ENCODE data around the gene SCO2. TPM values are rescaled to one million over a fixed set of nuclear protein-coding genes. Genes with fewer than 3 reads are reported as not detected.

The SCO2 gene
- total RNA-seq, 1 donor from 2014 or later = 1.8 TPM

GRCh38 chr22:50540381-50540780 is 15.0 kb upstream of the SCO2 start:
- H3K4me2 ChIP-seq (ENCODE audit: low read length) = no peak overlapping the region
- peaks cover 3% of the 10 kb centered on the region for H3K4me1 ChIP-seq (ENCODE audit: insufficient read depth, low read length)
- H3K4me3 ChIP-seq (ENCODE audit: insufficient read depth, low read depth, low read length) = no peak overlapping the region
- H4K20me1 ChIP-seq (ENCODE audit: insufficient read depth, low read length) = no peaks in the 10 kb centered on the region
- H3K9ac ChIP-seq (ENCODE audit: low read length) = no peak overlapping the region
- Mint-ChIP-seq H3K4me1 (ENCODE audit: low read depth, unreplicated experiment) (peaks cover 6% of the 10 kb centered on the region), H3K27me3 (ENCODE audit: low read depth, unreplicated experiment) (peaks cover 16% of the 10 kb centered on the region), H3K9me3 (ENCODE audit: unreplicated experiment) (no peaks in the 10 kb centered on the region), H3K36me3 (ENCODE audit: low read depth, unreplicated experiment) (no peaks in the 10 kb centered on the region), H3K27ac (ENCODE audit: unreplicated experiment) (no peak overlapping the region), H3K4me3 (ENCODE audit: unreplicated experiment) (no peak overlapping the region)
- no peak overlapping the region for H3K27ac ChIP-seq (ENCODE audit: low read depth, low read length)
- H3K79me2 ChIP-seq (ENCODE audit: insufficient read depth, low read length) = no peaks in the 10 kb centered on the region
- H3K27me3 ChIP-seq (ENCODE audit: insufficient read depth, low read length) = peaks cover 4% of the 10 kb centered on the region
- H3K9me3 ChIP-seq (ENCODE audit: insufficient read depth, low read depth, low read length) = no peaks in the 10 kb centered on the region
- no peak for TF ChIP-seq EZH2 (IDR thresholded peaks at IDR 0.05; ENCODE audit: insufficient read depth, low read length)
- DNase-seq (ENCODE audit: low read depth) = no peak
- H2AFZ ChIP-seq (ENCODE audit: low read depth, low read length) = no peak overlapping the region
- no peak for FAIRE-seq
- no peaks in the 10 kb centered on the region for H3K36me3 ChIP-seq (ENCODE audit: insufficient read depth, low read length)

- no peak overlapping the region for H3K4me3 ChIP-seq (ENCODE audit: insufficient read depth, low read depth, low read length)
- no peak overlapping the region for H3K9ac ChIP-seq (ENCODE audit: low read length)
- H3K9me3 Mint-ChIP-seq (ENCODE audit: unreplicated experiment) = peaks cover under 1% of the 10 kb centered on the region
- H3K27me3 ChIP-seq (ENCODE audit: insufficient read depth, low read length) = peaks cover 8% of the 10 kb centered on the region
- no peaks in the 10 kb centered on the region for H3K79me2 ChIP-seq (ENCODE audit: insufficient read depth, low read length)
- H3K4me3 Mint-ChIP-seq (ENCODE audit: unreplicated experiment) = no peak overlapping the region
- H2AFZ ChIP-seq (ENCODE audit: low read depth, low read length) = no peak overlapping the region
- TF ChIP-seq EZH2 (IDR thresholded peaks at IDR 0.05; ENCODE audit: insufficient read depth, low read length) = no peak
- TF ChIP-seq, protein P1, sequence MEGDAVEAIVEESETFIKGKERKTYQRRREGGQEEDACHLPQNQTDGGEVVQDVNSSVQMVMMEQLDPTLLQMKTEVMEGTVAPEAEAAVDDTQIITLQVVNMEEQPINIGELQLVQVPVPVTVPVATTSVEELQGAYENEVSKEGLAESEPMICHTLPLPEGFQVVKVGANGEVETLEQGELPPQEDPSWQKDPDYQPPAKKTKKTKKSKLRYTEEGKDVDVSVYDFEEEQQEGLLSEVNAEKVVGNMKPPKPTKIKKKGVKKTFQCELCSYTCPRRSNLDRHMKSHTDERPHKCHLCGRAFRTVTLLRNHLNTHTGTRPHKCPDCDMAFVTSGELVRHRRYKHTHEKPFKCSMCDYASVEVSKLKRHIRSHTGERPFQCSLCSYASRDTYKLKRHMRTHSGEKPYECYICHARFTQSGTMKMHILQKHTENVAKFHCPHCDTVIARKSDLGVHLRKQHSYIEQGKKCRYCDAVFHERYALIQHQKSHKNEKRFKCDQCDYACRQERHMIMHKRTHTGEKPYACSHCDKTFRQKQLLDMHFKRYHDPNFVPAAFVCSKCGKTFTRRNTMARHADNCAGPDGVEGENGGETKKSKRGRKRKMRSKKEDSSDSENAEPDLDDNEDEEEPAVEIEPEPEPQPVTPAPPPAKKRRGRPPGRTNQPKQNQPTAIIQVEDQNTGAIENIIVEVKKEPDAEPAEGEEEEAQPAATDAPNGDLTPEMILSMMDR (IDR thresholded peaks at IDR 0.05; ENCODE audit: insufficient read depth, low read depth, low read length) = no peak
- FAIRE-seq (no peak), DNase-seq (ENCODE audit: low read depth) (no peak)
- H3K36me3 Mint-ChIP-seq (ENCODE audit: low read depth, unreplicated experiment) = no peaks in the 10 kb centered on the region
- no peak overlapping the region for H3K4me2 ChIP-seq (ENCODE audit: low read length)
- peaks cover 3% of the 10 kb centered on the region for H3K4me1 ChIP-seq (ENCODE audit: insufficient read depth, low read length)
- no peaks in the 10 kb centered on the region for H4K20me1 ChIP-seq (ENCODE audit: insufficient read depth, low read length)
- no peaks in the 10 kb centered on the region for H3K9me3 ChIP-seq (ENCODE audit: insufficient read depth, low read depth, low read length)
- peaks cover 4% of the 10 kb centered on the region for H3K4me1 Mint-ChIP-seq (ENCODE audit: low read depth, unreplicated experiment)
- no peaks in the 10 kb centered on the region for H3K36me3 ChIP-seq (ENCODE audit: insufficient read depth, low read length)
- H3K27me3 Mint-ChIP-seq (ENCODE audit: low read depth, unreplicated experiment) = peaks cover 16% of the 10 kb centered on the region
- H3K27ac Mint-ChIP-seq (ENCODE audit: unreplicated experiment) = no peak overlapping the region
- H3K27ac ChIP-seq (ENCODE audit: low read depth, low read length) = no peak overlapping the region
These were observed 12.4 kb upstream of the SCO2 start for GRCh38 chr22:50537765-50538164.

- Mint-ChIP-seq H3K27me3 (ENCODE audit: low read depth, unreplicated experiment) (peaks cover 15% of the 10 kb centered on the region), H3K9me3 (ENCODE audit: unreplicated experiment) (peaks cover 4% of the 10 kb centered on the region), H3K4me3 (ENCODE audit: unreplicated experiment) (no peak overlapping the region), H3K4me1 (ENCODE audit: low read depth, unreplicated experiment) (peaks cover 4% of the 10 kb centered on the region), H3K27ac (ENCODE audit: unreplicated experiment) (no peak overlapping the region), H3K36me3 (ENCODE audit: low read depth, unreplicated experiment) (no peaks in the 10 kb centered on the region)
- peaks cover 13% of the 10 kb centered on the region for H3K27me3 ChIP-seq (ENCODE audit: insufficient read depth, low read length)
- H3K9me3 ChIP-seq (ENCODE audit: insufficient read depth, low read depth, low read length) = no peaks in the 10 kb centered on the region
- H3K79me2 ChIP-seq (ENCODE audit: insufficient read depth, low read length) = no peaks in the 10 kb centered on the region
- no peaks in the 10 kb centered on the region for H3K36me3 ChIP-seq (ENCODE audit: insufficient read depth, low read length)
- peaks cover 5% of the 10 kb centered on the region for H3K4me1 ChIP-seq (ENCODE audit: insufficient read depth, low read length)
- no peak overlapping the region for H3K9ac ChIP-seq (ENCODE audit: low read length)
- H2AFZ ChIP-seq (ENCODE audit: low read depth, low read length) = no peak overlapping the region
- no peak for TF ChIP-seq EZH2 (IDR thresholded peaks at IDR 0.05; ENCODE audit: insufficient read depth, low read length)
- DNase-seq (ENCODE audit: low read depth) (no peak), FAIRE-seq (no peak)
- no peak overlapping the region for H3K27ac ChIP-seq (ENCODE audit: low read depth, low read length)
- no peak overlapping the region for H3K4me3 ChIP-seq (ENCODE audit: insufficient read depth, low read depth, low read length)
- H4K20me1 ChIP-seq (ENCODE audit: insufficient read depth, low read length) = no peaks in the 10 kb centered on the region
- H3K4me2 ChIP-seq (ENCODE audit: low read length) = no peak overlapping the region
These were observed 10.8 kb upstream of the SCO2 start for GRCh38 chr22:50536226-50536625.
